AG04450 (cell line): ENCODE results near the gene GPATCH2. TPM values are rescaled to one million over a fixed set of nuclear protein-coding genes. Genes with fewer than 3 reads are reported as not detected.

ENCODE experiments used
- CTCF ChIA-PET: fragments of 300-600, 350-600 bp; formaldehyde crosslinking; extraction: SDS; loops from one replicate; lab custom pipeline; 2022; ENCODE audit warnings: antibody characterized with exemption, inconsistent platforms; lab: Charles Lee
- POLR2A ChIA-PET: fragments of 350-600 bp; formaldehyde crosslinking; extraction: SDS; loops from one replicate; lab custom pipeline; 2021; ENCODE audit warnings: antibody characterized with exemption, inconsistent platforms; lab: Yijun Ruan, JAX
- DNase-seq: peaks from one replicate; pipeline ENCODE4 v3.0.0-alpha.2; 2011; ENCODE audit warnings: low read depth, low spot score
- H3K27ac ChIP-seq: one replicate; pipeline ENCODE4 v1.5.1; 2012; ENCODE audit warnings: low read depth, low read length, control low read depth
- H3K27me3 ChIP-seq: one replicate; pipeline ENCODE4 v1.6.0; 2012; ENCODE audit warnings: low read length; ENCODE audit not compliant: control insufficient read depth, insufficient read depth
- H3K4me3 ChIP-seq: 2 replicates; pipeline ENCODE4 v1.5.1; 2011; ENCODE audit warnings: mild to moderate bottlenecking, low read depth, low read length, control low read depth
- H3K9me3 ChIP-seq: 2 replicates; pipeline ENCODE4 v1.5.1; 2012; ENCODE audit warnings: low read length; ENCODE audit not compliant: control insufficient read depth, insufficient read depth
- polyA plus RNA-seq: library from polyadenylated mRNA; depleted of rRNA; stranded (reverse); fragments of >200 nt; gene quantifications from 2 replicates; pipeline ENCODE4 v1.2.3, GENCODE V29; 2011
- TF ChIP-seq, protein P1 (sequence below): IDR thresholded peaks from 2 replicates; pipeline ENCODE4 v1.5.1; 2011; ENCODE audit warnings: low read depth, low read length, control low read depth, inconsistent platforms

GPATCH2 gene
- polyA plus RNA-seq, 1 experiment = 11.1 TPM

DNA sequence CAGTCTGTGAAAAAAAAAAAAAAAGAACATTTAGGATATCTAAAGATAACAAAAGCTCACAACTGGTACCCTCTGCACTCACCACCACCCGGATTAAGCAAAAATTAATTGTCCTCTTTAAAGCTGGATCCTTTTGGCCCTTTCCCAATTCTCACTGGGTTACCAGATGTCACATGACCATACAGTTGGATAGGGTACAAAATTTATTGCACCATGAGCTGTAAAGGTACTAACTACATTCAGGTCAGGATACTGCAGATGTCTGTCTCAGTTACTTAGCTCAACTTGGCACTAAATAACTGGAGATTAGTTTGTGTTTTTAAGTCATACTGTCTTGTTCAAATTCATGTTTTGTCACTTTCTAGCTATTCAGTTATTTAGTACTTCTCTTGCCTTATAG, 96.3 kb downstream of the GPATCH2 start:
- ChIA-PET POLR2A (interaction anchor here (0.7 kb wide), 1 partner anchor 36 kb away, joined by 3 read pairs; no protein-coding TSS in a partner anchor), CTCF (interaction anchor here (0.7 kb wide), 1 partner anchor 28 kb away, joined by 3 read pairs; no protein-coding TSS in a partner anchor)
- H3K27ac ChIP-seq = no peak overlapping the region
- no peaks in the 10 kb centered on the region for H3K27me3 ChIP-seq
- no peak overlapping the region for H3K4me3 ChIP-seq
- no peaks in the 10 kb centered on the region for H3K9me3 ChIP-seq
- DNase-seq = no peak
- TF ChIP-seq, protein P1, sequence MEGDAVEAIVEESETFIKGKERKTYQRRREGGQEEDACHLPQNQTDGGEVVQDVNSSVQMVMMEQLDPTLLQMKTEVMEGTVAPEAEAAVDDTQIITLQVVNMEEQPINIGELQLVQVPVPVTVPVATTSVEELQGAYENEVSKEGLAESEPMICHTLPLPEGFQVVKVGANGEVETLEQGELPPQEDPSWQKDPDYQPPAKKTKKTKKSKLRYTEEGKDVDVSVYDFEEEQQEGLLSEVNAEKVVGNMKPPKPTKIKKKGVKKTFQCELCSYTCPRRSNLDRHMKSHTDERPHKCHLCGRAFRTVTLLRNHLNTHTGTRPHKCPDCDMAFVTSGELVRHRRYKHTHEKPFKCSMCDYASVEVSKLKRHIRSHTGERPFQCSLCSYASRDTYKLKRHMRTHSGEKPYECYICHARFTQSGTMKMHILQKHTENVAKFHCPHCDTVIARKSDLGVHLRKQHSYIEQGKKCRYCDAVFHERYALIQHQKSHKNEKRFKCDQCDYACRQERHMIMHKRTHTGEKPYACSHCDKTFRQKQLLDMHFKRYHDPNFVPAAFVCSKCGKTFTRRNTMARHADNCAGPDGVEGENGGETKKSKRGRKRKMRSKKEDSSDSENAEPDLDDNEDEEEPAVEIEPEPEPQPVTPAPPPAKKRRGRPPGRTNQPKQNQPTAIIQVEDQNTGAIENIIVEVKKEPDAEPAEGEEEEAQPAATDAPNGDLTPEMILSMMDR = no peak

DNA sequence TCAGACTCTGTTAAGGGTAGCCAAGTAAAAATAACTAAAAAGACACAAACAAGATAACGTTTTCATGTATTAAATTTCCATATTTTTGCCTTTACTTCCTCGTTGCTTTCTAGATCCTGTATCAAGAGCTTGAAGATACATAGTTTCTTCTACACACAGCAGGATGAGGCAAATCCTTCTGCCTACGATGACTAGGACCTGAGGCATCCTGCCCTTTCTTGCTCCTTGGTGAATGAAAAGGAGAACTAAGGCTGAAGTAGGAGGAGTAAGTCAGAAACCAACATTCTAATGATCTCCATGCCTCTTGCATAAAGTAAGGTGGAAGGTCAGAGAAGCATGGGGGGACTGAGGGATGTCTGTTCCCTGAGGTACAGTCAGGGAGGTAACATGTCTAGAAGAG, 102.6 kb downstream of the GPATCH2 start:
- TF ChIP-seq, protein P1 = no peak
- POLR2A ChIA-PET = no interaction called here

DNA sequence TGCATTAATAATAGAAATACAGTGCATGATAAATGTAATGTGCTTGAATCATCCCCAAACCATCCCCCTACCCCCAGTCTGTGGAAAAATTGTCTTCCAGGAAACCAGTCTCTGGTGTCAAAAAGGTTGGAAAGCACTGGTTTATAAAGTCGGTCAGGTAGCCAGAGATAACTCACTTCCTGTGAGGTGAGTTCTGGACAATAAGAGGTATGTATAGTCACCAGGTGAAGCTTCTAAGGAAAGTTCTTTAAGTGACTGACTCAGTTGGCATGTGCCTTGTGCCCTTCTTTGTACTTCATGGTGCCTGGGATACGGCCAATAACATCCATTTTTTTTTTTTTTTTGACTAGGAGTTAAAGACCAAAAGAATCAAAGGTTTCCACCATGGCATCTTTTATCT, 103.7 kb downstream of the GPATCH2 start:
- ChIA-PET POLR2A (no interaction called here), CTCF (interaction anchor here (1.2 kb wide), 1 partner anchor 134 kb away, joined by 6 read pairs; no protein-coding TSS in a partner anchor)
- DNase-seq = no peak
- TF ChIP-seq, protein P1 = no peak
- Histone ChIP-seq H3K27me3 (no peaks in the 10 kb centered on the region), H3K4me3 (no peak overlapping the region), H3K27ac (no peak overlapping the region), H3K9me3 (no peaks in the 10 kb centered on the region; the same call in 1 of the 2 replicates)

More for the DNA sequence above, 102.6 kb downstream of the GPATCH2 start:
- CTCF ChIA-PET = no interaction called here
- H3K27ac ChIP-seq = no peak overlapping the region
- no peaks in the 10 kb centered on the region for H3K27me3 ChIP-seq
- DNase-seq = peak; percentile 30
- no peak overlapping the region for H3K4me3 ChIP-seq
- H3K9me3 ChIP-seq = no peaks in the 10 kb centered on the region; the same call in 1 of the 2 replicates

DNA sequence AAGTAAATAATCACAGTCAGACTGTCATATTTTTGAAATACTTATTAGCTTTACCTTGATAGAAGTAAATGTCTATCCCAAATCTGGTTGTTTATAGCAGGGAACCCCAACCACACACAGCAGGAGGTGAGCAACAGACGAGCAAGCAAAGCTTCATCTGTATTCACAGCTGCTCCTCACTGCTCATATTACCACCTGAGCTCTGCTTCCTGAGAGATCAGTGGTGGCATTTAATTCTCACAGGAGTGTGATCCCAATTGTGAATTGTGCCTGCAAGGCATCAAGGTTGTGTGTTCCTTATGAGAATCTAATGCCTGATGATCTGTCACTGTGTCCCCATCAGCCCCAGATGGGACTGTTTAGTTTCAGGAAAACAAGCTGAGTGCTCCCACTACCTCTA, 104.3 kb downstream of the GPATCH2 start:
- CTCF ChIA-PET = interaction anchor here (1.2 kb wide), 1 partner anchor 134 kb away, joined by 6 read pairs; no protein-coding TSS in a partner anchor
- H3K27me3 ChIP-seq = no peaks in the 10 kb centered on the region
- no peak for DNase-seq
- no peaks in the 10 kb centered on the region; the same call in 1 of the 2 replicates for H3K9me3 ChIP-seq
- POLR2A ChIA-PET = no interaction called here
- H3K27ac ChIP-seq = no peak overlapping the region
- TF ChIP-seq, protein P1 = no peak
- no peak overlapping the region for H3K4me3 ChIP-seq

DNA sequence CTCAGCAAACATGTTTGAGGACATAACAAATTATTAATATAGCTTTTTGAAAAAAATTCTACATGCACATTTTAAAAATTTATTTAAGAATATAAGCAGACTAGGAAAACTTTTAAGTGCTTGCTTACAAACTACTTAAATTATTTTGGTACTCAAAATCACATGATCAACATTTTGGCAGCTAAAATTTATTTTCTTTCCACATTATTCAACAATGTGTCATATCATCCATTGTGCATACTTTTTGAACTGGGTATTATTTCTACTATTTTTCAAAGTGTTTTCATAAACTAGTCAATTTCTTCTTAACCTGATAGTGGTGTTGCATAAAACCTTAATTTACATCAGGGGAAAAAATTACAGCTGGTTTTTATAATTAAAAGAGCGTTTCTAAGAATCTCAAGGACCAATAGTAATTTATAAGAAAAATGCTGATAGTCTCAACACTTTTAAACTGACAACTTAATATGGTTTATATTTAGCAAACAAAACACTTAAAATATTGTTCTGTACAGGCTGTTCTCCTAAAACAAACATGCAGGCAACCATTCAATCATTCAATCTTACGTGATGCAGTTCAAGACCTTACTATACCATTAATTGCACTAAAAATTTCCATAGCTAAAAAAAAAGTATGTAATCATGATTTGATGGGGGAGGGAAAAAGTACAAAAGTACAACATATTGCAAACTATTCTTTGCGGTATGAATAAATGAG, 105.0 kb downstream of the GPATCH2 start:
- Histone ChIP-seq H3K4me3 (no peak overlapping the region), H3K27me3 (no peaks in the 10 kb centered on the region), H3K9me3 (no peaks in the 10 kb centered on the region; the same call in 1 of the 2 replicates), H3K27ac (no peak overlapping the region)
- ChIA-PET POLR2A (no interaction called here), CTCF (interaction anchor here (1.2 kb wide), 1 partner anchor 135 kb away, joined by 6 read pairs; no protein-coding TSS in a partner anchor)
- TF ChIP-seq, protein P1 = no peak
- no peak for DNase-seq
